GM20431 (cell line): ENCODE results near the gene BTNL8.
"Not testable (repeated sequence)": the region's sequence is repeated elsewhere in the genome, so short reads cannot be mapped to it uniquely, and the experiment has no call there.

Source experiments
- in situ Hi-C: fragments of 300-500 bp; cut with MseI, MboI; formaldehyde crosslinking; loops from one replicate; pipeline ENCODE4 v1.15.0; 2020; ENCODE audit warnings: low sequenced_read_pairs; ENCODE audit not compliant: unreplicated experiment

The BTNL8 gene

DNA sequence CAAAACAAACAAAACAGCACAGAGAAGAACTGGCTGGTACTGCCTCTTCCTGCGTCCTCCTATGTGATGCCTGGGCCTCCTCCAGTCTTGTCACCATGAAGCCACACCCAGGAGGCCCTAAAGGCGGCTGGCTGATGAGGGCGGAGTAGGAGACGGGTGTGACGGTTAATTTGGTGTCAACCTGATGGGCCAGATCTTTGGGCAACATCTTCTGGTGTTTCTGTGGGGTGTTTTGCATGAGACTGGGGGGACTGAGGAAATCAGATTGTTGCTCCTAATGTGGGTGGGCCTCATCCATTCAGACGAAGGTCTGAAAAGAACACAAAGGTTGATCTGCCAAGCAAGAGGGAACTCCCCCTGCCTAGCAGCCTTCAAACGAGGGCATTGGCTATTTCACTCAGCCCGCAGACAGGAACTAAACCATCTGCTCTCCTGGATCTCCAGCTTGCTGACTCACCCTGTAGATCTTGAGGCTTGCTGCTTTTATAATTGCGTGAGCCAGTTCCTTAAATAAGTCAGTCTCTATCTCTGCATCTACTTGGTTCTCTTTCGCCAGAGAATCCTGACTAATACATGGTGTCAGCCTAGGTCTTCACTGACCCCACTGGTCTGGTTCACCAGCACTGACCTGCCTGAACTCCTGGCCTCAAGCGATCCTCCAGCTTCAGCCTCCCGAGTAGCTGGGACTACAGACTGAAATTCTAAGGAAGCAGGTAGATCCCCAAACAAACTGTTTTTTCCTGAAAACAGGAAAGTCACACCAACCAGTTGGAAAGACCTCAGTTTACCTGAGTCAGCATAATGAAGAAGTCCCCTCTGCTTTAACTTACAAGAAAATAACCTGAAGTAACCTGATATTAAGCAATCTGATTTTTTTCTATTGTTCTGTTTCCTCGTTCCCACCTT lies 25.1 kb upstream of the BTNL8 start:
- in situ Hi-C loops = no loop called here

- in situ Hi-C loops = no loop called here
These were observed 24.0 kb upstream of the BTNL8 start for GRCh38 chr5:180874804-180875582.

DNA sequence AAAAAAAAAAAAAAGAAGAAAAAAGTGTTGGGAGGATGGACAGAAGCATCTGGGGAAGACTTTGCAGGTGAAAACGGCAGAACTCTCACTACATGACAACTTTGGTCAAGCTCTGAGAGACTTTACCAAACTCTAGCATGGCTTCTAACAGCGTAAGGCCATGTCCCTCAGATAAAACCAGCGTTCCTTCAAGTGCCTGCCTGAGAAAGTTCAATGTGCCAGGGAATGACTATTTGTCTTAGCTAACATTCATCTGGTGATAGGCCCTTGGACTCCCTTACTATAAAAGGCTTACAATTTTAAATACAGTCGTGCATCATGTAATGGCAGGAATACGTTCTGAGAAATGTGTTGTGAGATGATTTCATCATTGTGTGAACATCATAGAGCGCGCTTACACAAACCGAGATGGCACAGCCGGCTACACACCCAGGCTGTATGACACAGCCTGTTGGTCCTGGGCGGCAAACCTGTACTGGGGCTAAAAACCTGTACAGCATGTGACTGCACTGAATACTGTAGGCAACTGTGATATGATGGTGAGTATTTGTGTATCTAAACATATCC lies 23.0 kb upstream of the BTNL8 start:
- in situ Hi-C loops = no loop called here

GRCh38 chr5:180885845-180886529 lies 13.0 kb upstream of the BTNL8 start:
- in situ Hi-C loops = not testable (repeated sequence)

DNA sequence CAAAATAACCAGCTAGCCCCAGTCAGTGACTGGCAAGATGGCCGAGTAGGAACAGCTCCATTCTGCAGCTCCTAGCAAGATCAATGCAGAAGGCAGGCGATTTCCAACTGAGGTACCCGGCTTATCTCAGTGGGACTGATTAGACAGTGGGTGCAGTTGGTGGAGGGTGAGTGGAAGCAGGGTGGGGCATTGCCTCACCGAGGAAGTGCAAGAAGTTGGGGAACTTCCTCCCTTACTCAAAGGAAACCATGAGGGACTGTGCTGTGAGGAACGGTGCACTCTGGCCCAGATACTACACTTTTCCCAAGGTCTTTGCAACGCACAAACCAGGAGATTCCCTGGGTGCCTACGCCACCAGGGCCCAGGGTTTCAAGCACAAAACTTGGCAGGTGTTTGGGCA lies 9.6 kb upstream of the BTNL8 start:
- in situ Hi-C loops = no loop called here

DNA sequence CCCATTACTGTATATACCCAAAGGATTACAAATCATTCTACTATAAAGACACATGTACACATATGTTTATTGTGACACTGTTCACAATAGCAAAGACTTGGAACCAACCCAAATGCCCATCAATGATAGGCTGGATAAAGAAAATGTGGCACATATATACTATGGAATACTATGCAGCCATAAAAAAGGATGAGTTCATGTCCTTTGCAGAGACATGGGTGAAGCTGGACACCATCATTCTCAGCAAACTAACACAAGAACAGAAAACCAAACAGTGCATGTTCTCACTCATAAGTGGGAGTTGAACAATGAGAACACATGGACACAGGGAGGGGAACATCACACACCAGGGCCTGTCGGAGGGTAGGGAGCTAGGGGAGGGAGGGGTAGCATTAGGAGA lies 3.6 kb upstream of the BTNL8 start:
- in situ Hi-C loops = not testable (repeated sequence)

DNA sequence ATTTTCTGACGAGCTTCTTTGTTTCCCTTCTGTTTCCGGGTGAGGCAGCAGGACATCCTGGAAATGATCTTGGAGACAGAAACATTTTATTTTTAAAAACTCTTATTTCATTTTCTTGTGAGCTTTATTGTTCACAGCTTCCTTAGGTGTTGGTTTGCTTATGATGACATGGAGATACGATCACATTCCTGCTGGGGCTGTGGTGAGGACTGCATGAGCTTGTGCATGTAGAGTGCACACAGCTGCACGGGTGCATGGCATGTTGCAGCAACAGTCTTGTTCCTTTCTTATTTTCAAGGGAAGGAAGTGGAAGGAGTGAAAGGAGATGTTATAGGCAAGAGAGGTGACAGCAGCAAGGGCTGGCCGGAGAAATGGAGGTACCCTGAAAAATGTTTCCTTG lies 1.2 kb downstream of the BTNL8 start:
- in situ Hi-C loops = no loop called here

DNA sequence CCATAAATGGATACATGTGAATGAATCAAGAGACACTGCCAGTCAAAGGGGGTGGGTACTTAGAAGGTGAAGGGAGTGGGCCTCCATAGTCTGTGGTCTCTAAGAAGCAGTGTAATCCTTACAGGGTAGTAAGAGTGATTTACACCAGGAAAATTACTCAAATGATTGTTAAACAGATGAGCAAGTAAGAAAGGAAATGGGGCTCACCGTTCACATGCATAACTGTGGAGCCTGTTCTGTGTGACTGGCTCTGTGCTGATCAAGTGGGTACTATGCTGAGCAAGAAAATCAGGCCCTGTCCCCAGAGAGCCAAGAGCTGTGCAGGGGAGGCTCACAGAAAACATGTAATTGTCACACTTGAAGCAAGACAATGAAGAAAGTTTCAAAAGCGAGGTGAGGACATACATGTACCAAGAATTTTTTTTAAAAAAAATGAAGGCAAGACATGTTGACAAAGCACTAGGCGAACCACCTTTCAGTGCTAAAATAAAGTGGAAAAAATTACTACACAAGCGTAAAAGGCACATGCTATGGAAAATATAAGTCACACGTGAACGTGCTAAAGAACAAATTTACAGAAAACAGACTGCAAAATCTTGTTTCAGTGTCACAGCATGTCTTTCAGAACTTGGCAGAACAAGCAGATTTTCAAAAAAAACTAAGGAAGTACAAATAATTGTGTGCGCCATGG lies 2.5 kb downstream of the BTNL8 start:
- in situ Hi-C loops = no loop called here

DNA sequence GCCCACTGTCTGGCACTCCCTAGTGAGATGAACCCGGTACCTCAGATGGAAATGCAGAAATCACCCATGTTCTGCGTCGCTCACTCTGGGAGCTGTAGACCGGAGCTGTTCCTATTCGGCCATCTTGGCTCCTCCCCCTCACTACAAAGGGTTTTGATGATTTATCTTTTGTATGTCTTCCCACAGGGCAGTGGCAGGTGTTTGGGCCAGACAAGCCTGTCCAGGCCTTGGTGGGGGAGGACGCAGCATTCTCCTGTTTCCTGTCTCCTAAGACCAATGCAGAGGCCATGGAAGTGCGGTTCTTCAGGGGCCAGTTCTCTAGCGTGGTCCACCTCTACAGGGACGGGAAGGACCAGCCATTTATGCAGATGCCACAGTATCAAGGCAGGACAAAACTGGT lies 9.4 kb downstream of the BTNL8 start:
- in situ Hi-C loops = no loop called here

- in situ Hi-C loops = no loop called here
These were observed 10.2 kb downstream of the BTNL8 start for GRCh38 chr5:180908998-180909731.

GRCh38 chr5:180909782-180910181 lies 10.8 kb downstream of the BTNL8 start:
- in situ Hi-C loops = no loop called here

- in situ Hi-C loops = no loop called here
These were observed 11.2 kb downstream of the BTNL8 start for GRCh38 chr5:180910182-180910581.

DNA sequence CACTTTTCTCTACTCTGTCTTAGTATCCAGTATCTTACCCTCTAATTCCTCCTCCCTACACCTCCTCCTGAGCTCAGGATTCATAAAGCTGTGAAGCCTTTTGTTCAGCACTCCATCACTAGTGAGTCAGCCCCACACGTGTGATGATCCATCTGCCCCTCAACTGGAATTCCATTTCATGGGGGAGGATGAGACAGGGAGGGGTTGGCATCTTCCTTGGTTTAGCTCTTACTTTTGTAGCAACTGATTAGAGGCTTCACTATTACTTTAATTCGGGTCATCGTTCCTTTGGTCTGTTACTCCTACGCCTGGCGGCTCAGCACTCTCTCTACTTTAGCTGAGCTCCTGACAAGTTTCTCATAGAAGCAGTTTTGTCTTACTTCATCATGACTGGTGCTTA lies 11.8 kb downstream of the BTNL8 start:
- in situ Hi-C loops = no loop called here

DNA sequence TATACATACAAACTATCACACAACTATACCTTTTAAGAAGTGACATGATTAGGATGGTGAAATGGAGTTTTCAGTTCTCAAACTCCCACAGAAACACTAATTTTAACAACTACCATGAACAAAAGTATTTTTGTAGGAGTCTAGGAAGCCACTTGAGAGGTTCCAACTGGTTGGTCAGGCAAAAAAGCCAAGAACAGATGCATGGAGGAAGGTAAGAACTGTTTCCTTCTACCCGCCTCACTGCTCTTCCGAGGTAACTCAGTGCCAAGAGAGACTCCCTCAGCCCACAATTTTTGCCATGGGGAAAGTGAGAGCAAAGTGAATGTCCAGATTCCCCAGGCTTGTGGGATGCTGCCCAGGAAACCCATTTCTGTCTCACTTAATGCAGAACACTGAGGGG lies 15.7 kb downstream of the BTNL8 start:
- in situ Hi-C loops = no loop called here

DNA sequence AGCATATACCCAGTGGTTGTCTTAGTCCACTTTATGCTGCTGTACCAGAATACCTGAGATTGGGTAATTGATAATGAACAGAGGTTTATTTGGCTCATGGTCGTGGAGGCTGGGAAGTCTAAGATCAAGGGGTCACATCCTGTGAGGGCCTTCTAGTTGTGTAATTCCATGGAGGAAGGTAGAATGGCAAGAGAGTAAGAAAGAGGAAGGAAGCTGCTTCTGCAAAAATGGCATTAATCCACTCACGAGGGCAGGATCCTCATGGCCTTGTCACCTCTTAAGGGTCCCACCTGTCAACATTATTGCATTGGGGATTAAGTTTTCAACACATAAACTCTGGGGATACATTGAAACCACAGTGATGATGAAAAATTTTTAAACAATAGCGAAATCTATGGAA lies 17.0 kb downstream of the BTNL8 start:
- in situ Hi-C loops = no loop called here

GRCh38 chr5:180918380-180918779 lies 19.4 kb downstream of the BTNL8 start:
- in situ Hi-C loops = no loop called here

DNA sequence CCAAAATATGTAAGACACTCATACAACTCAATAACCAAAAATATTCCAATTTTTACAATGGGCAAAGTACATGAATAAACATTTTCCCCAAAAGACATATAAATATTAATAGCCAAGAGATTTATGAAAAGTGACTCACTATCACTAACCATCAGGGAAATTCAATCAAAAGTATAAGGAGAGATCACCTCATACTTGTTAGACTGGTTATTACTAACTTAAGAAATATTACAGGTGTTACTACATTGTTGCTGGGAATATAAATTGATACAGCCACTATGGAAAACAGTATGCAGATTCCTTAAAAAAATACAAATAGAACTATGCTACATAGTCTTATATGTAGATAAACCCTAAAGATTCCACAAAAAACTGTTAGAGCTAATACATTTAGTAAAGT lies 21.8 kb downstream of the BTNL8 start:
- in situ Hi-C loops = no loop called here

GRCh38 chr5:180922932-180923331 lies 24.0 kb downstream of the BTNL8 start:
- in situ Hi-C loops = no loop called here

GRCh38 chr5:180932660-180933059 lies 33.7 kb downstream of the BTNL8 start:
- in situ Hi-C loops = no loop called here
